GM19324 (cell line): ENCODE results near the gene ATXN2L.
"Not testable (repeated sequence)": the region's sequence is repeated elsewhere in the genome, so short reads cannot be mapped to it uniquely, and the experiment has no call there.

ENCODE experiments used
- ATAC-seq: cut with Tn5 transposase; IDR thresholded peaks from one replicate; pipeline ENCODE4 v1.9.1; 2021; ENCODE audit warnings: mild to moderate bottlenecking, moderate library complexity; ENCODE audit not compliant: unreplicated experiment, low FRiP score

Gene ATXN2L

DNA sequence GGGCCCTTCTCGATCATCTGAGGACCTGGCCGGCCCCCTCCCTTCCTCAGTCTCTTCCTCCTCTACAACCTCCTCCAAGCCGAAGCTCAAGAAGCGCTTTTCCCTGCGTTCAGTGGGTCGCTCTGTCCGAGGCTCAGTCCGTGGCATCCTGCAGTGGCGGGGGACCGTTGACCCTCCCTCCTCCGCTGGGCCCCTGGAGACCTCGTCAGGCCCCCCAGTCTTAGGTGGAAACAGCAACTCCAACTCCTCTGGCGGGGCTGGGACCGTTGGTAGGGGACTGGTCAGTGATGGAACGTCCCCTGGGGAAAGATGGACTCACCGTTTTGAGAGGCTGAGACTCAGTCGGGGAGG lies 43.6 kb downstream of the ATXN2L start:
- ATAC-seq, result no peak

DNA sequence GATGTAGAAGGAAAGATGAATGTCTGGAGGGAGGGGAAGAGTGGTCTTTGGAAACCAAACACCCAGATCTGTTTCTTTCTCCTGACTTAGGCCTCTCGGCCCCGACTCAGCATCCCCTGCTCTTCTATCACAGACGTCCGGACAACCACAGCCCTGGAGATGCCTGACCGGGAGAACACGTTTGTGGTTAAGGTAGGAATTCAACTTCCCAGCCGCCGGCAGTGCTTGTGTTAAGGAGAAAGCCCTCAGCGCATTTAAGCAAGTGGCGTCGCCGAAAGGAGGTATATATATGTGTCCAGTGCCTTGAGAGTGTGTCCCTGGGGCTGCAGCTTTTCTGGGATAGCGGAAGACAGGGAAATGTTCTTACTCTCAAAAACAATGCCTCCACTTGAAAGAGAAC lies 44.4 kb downstream of the ATXN2L start:
- ATAC-seq, result no peak

DNA sequence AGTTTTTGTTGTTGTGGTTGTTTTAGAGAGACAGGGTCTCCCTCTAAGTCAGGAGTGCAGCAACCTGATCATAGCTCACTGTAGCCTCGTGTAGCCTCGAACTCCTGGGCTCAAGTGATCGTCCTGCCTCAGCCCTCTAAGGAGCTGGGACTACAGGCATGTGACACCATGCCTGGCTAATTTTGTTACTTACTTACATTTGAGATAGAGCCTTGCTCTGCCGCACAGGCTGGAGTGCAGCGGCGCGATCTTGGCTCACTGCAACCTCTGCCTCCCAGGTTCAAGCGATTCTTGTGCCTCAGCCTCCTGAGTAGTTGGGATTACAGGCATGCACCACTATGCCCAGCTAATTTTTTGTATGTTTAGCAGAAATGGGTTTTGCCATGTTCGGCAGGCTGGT lies 44.8 kb downstream of the ATXN2L start:
- ATAC-seq, result not testable (repeated sequence)

DNA sequence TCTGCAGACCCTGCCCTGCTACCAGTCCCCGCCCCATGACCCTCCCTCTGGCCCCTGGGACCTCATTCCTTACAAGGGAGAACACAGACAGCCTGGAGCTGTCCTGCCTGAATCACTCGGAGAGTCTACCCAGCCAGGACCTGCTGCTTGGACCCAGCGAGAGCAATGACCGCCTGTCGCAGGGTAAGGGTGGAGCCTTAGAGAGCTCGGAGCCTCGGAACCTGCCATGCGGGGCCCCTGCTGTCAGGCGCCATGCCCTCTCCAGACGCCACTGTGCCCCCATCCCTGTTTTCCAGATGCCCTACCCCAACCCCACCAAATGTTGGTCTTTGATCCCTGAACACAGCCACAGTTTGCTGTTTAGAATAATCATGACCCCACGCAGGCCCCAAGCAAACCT lies 46.4 kb downstream of the ATXN2L start:
- no peak for ATAC-seq

DNA sequence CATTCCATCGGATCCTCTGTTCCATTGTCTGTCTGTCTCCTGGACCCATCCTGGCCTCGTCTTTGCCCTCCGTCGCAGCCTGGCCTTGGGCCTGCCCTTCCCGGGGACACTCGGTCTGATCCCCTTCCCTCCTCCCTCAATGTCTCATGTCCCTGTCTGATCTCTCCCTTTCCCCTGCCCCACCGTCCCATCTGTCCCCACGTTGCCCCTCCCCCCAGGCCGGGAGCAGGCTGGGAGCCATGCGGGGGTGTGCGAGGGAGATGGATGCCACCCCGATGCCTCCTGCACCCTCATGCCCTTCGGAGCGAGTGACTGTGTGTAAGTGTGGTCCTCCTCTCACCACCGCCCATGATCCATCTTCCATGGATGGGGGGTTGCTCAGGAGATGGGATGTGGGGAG lies 50.2 kb downstream of the ATXN2L start:
- ATAC-seq, result no peak

DNA sequence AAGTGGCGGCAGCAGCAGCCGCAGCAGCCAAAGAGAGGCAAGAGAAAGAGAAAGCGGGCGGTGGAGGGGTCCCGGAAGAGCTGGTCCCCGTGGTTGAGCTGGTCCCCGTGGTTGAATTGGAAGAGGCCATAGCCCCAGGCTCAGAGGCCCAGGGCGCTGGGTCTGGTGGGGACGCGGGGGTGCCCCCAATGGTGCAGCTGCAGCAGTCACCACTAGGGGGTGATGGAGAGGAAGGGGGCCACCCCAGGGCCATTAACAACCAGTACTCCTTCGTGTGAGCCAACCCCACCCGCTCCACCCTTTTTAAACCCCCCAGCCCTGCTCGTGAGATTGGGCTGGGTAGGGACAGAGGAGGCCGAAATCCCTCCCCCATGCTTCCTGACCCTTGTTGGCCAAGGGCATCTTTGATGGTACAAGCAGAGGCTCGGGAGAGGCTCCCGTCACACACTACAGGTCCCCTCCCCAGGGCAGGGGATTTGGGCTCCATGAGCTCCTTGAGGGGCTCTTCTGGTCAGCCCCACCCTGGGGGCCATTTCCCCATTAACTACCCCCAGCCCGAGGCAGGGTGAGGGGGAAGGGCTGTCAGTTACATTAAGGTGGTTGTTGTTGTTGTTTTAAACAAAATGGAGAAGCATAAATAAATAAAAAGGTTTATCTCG lies 50.9 kb downstream of the ATXN2L start:
- no peak for ATAC-seq

DNA sequence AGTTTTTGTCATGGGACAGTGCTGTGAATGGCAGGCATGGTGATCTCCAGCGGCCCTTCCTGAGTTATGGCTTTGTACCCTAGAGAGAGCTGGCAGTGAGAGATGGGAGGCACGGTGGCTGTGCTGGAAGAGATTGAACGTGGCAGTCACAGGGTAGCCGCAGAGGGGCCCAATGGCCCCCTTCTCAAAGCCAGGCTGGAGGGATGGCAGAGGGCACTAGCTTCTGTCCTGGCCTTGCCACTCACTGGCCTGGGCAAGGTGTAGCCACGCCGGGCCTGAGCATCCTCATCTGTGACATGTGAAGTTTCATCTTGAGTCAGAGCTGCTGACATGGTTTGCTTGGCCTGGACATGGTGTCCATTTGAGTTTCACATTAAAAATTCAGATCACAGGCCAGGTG lies 51.6 kb downstream of the ATXN2L start:
- no peak for ATAC-seq

DNA sequence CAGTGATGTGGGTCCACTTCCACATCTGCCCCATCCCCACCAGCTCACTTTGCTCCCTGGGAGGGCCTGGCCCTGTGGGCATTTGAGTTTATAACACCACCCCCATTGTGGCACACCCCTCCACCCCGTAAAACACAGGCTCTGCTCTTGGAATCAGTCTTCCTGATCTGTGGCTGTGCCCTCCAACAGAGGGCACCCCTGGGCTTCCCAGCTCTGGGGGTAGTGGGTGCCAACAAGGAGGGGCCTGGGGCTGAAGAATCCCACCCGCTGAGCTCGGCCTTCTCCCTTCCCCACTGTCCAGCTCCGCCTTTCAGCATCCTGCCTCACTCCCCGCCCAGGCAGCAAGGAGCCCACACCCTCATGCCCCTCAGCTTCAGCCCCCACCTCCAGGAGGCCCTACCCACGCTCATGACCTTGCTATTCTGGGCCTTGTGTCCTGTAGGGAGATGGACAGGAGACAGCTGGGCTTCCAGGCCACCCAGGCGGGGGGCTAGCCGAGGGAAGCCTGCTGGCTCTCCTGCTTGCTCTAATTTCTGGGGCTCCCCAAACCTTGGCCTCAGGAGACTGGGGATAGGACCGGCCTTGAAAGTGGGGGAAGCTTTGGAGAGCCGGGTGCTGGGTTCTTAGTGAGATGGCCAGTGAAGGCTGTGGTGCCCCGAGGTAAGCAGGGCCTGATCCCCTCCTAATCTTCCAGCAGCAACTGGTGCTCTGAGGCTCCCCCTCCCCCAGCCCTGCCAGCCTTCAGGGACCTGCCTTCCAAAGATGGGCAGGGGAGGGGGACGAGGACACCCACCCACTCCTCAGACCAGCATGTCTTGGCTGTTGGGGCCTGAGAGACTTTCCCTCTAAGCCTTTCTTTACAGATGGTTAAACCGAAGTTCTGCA lies 52.6 kb downstream of the ATXN2L start:
- ATAC-seq, result no peak

DNA sequence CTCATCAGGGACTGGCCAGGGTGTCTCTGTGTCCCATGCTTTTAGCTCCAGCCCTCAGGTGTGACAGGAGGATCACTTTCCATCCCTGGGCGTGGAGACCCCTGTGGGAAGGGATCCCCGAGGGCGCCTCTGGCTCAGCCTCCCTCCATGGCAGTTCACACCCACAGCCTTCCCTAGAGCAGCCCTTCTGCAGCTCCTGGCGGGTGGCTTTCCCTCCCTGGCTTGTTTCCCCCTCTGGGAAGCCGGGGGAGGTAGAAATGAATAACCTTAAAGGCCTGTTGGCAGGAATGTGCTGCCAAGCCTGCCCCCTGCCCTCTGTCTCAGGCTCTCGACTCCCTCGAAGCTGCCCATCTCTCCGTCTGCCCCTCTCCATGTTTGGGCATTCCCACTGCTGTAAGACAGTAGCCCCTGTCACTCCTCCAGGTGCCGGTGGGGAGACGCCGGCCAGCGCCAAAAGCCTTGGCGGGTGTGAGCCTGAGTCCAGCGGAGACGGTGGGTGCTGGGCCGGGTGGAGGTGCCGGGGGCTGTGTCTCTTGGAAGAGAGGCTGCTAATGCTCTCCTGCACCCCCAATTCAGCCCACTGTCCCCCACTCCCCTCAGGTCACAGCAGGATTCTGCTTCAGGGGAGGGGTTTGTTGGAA lies 53.3 kb downstream of the ATXN2L start:
- no peak for ATAC-seq

DNA sequence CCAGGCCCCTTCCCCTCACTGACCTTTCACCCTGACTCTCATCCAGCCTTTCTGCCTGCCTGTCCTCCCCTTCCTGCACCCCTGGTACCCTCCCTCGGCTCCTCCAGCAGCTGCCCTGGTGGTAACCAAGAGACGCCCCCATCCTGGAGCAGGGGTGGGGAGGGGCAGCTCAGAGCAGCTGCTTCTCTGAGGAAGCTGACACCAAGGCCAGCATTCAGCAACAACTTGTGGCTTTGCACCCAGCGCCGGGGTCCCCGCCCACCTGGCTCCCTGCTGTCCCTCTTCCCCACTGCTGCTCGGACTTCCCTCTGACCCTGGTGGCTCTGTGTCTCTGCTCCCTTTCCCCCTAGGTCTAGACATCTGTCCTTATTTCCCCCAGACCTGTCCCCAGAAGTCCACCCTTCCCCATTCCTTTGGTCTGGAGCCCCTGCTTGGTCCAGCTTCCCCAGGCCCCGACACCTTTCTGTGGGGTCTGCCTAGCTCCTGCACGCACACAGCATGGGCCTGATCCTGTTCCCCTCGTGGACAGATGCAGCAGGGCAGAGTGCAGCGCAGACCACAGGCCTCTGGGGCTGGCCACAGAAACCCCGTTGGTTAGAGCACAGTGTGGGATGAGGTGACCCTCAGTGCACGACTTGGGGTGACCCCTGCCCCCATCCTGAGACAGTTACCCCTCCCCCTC lies 54.3 kb downstream of the ATXN2L start:
- no peak for ATAC-seq

DNA sequence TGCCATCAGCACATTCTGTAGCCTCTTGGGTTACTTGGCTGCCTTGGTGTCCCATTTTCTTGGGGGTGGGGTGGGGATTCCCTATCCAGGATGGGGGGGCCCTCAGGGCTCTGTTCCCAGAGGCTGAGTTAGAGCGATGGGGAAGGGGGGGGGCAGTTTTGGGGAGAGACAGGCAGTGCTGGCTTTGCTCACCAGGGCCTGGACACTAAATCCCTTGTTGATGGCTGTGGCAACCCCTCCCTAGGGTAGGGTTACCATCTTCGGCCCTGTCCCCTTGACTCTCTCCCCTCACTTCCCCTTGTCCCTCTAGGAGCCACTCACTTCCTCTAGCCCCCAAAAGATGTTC lies 54.8 kb downstream of the ATXN2L start:
- no peak for ATAC-seq

DNA sequence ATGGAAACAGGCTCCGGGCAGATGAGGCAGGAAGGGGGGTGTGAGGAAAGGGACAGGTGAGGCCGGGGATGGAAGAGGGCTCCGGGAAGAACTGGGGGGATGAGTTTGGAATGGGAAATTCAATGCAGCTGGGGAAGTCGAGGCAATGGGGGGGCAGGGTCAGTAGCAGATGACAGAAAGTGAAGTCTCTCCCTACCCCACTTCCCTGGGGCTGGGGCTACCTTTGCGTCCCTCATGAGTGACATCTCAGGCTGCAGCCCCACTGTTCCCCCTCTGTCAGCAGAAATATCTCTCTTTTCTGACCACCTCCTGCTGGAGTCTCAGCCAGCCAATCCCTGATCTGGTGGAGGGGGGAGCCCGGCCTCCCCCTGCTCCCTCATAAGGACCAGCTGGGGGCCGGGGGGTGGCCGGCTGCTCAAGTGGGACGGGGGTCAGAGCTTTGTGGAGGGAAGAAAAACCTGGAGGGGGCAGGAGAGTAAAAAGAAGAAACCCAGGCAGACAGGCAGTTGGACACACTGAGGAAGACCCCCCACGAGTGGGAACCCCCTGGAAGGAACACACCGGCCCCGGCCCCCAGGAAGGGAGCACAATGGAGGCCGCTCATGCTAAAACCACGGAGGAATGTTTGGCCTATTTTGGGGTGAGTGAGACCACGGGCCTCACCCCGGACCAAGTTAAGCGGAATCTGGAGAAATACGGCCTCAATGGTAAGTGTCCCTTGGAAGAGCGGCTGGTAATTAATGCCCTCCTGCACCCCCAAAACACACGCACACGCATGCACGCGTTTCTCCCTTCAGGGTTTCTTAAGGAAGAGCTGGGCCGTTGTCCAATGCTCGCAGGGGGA lies 55.5 kb downstream of the ATXN2L start, which contains the start of gene ATP2A1:
Gene ATP2A1 (plus strand): TSS at position 406 of the 844 bp plus-strand sequence. CDS start 184 bp downstream, at position 590.
- no peak for ATAC-seq

DNA sequence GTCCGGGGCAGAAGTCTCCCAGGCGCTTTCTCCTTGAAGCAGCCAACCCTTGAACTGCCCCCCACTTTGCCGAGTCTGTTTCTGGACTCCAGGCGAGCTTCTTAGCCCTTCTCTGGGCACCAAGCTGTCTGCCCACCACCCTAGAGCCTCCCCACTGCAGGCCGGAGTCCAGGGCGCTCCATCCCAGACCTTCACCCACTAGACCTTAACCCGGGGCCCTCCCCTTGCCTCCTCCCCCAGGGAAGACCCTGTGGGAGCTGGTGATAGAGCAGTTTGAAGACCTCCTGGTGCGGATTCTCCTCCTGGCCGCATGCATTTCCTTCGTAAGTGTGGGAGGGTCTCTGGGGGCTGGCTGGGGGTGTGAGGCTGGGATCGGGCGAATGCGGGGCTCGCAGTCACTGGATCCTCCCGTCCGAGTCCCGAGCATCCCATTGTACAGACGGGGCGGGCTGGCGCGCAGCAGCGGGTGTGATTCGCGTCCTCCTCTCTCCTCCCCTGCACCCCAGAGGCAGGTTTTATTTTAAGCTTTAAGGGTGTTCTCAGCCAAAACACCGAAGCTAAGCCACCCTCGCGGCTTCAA lies 56.6 kb downstream of the ATXN2L start:
- ATAC-seq, result peak; percentile 34

DNA sequence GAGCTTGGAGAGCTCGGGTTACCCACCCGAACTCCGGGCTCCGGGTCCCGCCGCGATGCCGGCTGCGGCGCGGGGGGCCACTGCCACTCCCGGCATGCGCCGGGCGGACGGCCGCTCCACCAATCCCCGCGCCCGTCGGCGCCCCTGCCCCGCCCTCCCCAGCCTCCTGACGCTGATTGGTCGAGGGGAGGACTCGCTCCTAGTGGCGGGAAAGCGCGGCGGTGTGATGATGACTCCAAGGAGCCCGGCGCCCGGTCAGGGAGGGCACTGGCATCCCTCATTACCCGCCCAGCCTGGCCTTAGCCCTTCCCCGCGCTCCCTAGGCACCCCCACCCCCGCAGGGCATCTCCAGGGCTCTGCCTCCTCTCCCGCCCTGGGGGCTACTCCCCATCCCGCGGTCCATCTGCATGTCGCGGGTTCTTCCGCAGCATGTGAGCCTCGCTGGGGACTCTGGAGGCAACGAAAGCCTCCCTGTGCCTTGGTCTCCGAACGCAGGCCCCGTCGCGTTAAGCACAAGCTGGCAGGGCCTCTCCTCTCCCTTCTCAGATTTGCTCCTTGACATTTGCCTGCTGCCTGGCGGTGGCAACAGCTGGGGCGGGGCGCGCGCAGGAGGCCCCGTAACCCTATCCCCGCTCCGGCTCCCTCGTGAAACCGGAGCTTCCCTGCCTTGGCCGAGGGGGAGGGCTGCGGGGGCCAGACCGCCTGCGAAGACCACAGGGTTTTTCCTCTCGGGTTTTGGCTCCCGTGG lies 57.2 kb downstream of the ATXN2L start:
- ATAC-seq, result peak; percentile 87

DNA sequence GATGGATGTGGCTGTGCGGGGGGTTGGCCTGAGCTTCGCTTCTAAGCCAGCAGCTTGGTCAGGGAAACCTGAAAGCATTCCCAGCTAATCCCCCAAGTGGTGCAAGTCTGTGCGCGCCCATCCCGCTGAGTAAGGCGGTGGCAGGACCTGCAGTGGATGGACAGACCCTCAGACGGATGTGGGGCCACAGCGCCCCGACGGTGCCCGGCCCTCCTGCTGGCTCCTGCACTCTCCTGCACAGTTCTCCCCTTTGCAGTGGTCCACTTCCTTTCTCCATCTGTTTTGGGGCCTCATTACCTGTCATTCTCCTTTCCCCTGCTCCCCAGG lies 57.8 kb downstream of the ATXN2L start:
- no peak for ATAC-seq

DNA sequence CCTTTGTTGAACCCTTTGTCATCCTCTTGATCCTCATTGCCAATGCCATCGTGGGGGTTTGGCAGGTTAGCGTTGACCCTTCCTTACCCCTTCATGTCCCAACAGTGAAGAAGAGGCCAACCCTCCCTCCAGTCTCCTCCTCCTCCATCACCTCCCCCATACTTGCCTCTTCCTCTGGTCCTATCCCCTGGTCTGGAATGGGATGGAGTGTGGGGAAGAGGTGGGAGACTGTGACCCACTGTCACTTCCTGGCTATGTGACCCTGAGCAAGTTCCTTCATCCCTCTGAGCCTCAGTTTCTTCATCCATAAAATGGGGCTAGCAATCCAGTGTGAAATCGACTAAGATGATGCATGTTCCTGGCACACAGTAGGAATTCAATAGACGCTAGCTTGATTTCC lies 58.2 kb downstream of the ATXN2L start:
- no peak for ATAC-seq

DNA sequence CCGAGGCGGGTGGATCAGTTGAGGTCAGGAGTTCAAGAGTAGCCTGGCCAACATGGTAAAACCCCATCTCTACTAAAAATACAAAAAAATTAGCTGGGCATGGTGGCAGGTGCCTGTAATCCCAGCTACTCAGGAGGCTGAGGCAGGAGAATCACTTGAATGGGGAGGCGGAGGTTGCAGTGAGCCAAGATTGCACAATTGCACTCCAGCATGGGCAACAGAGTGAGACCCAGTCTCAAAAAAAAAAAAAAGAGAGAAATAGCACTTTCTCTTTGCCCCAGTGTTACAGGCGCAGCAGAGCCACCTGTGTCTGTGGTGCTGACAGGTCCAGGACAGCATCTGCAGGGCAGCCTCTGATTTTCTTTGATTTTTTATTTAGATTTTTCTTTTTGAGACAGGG lies 58.8 kb downstream of the ATXN2L start:
- ATAC-seq, result not testable (repeated sequence)

DNA sequence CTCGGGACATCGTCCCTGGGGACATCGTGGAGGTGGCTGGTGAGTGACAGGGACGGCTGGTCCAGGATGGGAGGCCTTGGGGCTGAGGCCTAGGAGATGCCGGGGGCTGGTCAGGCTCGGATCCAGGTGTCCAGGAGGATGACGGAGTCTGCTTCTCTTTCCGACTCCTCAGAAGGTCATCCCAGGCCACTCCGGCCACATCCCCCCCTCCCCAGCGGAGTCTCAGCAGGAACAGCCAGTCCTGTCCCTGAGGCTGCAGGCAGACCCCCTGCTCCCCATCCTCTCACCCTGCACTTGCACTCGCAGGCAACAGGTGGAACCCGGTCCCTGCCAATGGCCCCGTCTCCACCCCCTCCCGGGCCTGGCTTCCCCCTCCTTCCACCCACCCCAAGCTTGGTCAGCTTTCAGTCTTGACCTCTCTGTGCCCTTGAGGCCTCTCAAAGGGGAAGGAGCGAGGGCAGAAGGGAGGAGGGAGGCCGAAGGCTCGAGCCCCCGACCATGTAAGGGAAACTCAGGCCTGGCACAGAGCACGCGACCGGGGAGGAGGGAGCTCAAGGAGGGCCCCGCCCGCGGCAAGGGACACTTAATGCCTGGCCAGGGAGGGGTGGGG lies 59.9 kb downstream of the ATXN2L start:
- ATAC-seq, result no peak
